HG03558 (cell line): ENCODE results near the gene TMEM108.

ENCODE experiments used
- ATAC-seq: cut with Tn5 transposase; IDR thresholded peaks from one replicate; pipeline ENCODE4 v1.9.1; 2021; ENCODE audit warnings: moderate number of reproducible peaks; ENCODE audit not compliant: unreplicated experiment; ENCODE audit errors: extremely low read depth

The TMEM108 gene

DNA sequence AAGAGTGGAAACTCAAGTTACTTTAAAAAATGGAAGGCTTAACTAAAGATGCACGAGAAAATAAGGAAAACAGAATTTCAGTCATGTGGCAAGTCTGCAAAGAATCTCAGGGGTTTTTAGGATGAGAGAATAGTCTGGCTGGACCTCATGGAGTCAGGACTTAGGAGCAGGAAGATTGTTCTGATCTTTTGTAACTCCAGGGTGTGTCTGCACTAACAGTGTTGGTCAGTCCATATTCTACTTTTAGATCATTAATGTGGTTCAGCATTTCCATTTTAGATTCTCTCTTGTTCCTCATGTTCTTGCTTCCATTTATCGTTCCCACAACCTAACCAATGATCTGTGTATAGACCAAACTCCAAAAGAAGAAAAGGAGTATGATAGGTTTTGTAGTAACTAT lies 15.3 kb downstream of the TMEM108 start:
- no peak for ATAC-seq

DNA sequence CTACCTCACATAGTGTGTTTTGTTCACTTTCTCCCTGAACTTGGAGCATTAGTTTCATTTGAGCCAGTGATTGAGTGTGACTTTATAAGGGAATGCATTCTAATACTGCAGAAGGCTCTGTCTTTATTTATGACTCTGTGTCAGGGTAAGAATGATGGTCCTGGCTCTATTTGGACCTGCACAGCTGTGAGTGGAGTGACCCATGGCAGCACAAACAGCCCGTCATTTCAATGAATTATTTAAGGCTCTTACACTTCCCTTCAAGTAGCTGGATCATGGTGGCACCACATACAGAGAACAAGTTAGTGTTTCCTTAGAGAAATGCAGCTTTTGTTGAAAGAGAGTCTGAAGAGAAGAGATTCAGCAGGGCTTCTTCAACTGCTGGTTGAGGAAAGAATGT lies 16.4 kb downstream of the TMEM108 start:
- no peak for ATAC-seq

DNA sequence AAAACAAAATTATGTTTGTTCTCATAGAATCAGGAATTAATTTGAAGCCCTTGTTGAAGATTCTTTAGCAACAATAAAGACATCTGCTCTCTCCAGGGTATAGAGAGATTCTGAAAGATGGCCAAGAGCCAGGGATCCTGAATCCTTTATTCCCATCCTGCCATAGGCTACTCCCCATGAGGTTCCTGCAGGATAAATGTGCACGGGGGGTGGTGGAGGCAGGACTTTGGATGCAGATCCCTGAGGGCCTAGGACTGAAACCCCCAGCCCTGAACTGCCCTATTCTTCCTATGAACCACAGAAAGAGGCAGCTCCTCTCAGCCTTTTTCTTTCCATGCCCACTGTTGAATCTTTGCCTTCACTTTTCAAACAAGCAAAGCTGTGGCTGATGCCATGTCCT lies 17.1 kb downstream of the TMEM108 start:
- no peak for ATAC-seq

DNA sequence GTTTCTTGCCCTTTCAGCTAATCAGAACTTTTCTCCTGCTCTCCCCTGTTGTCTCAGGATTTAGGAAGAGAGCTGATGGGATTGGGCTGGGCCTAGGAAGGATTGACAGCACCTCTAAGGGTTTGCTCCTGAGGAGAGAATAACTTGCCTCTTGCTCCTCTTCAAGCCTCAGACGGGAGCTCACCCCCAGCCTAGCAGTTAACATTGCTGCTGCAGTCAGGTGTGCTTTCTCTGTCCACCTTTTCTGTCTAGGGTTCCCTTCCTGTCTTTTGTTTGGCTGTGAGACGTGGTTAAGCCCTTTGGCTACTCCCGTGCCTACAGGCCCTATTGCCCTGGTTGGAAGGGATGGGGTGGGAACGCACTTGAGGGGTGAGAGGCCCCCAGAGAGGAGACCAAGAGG lies 20.1 kb downstream of the TMEM108 start:
- no peak for ATAC-seq

DNA sequence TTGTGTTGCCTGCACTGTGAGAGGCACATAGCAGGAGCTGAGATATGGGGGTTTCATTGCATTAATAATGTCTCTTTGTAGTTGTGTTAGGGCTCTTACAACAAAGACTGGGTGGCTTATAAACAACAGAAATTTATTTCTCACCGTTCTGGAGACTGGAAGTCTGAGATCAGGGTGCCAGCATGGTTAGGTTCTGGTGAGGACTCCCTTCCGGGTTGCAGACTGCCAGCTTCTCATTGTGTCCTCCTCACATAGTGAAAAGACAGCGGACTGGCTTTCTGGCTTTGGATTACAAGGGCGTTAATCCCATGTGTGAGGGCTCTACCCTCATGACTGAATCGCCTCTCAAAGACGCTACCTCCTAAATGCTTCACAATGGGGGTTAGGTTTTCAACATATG lies 20.6 kb downstream of the TMEM108 start:
- no peak for ATAC-seq

DNA sequence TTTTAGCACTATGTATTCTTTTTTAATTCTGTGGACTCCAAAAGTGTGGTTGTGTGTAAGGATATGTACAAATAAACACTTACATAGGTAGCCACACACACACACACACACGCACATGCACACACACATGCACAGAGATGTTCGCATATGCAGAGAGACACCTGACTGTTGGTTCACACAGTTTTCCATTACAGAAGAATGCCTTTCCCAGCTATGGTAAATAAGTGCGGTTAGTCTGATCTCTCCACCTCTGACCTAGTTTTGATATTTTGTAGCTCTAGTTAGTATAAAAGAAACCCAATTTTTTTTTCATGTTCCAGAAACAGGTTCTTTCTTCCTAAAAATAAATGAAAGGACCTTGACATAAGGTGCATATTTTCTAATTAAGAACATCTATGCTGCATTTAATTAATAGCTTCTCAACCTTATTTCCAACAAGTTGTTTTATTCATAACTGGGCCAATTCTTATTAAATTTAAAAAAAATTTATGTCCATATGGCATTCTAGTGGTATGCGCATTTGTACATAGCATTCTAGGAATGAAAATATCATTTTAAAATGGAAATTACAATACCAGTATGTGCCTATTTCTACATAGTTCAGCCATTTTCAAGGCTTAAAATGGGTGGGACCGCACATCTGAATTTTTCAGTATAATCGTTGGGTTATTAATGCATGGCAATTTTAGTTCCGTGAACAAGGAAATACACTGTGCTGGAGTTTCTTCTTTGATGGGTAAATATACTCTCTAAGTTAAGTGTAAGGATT lies 27.2 kb downstream of the TMEM108 start:
- no peak for ATAC-seq

DNA sequence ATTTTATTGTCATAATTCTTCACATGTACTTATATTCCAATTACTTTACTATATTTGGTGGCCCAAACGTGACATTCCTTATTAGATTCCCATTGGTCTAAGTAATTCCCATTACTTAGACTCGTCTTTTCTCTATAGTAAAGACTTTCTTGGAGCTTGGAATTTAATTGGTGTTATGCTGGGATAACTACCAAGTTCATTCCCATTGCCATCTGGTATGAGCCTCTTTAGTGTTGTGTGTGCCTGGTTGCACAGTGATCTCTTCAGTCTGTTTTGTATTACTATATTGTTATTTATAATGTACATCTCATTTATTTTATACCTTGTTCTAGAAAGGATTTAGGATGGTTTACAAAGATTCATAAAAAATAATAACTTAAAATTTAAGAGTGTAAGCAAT lies 27.8 kb downstream of the TMEM108 start:
- ATAC-seq = no peak

DNA sequence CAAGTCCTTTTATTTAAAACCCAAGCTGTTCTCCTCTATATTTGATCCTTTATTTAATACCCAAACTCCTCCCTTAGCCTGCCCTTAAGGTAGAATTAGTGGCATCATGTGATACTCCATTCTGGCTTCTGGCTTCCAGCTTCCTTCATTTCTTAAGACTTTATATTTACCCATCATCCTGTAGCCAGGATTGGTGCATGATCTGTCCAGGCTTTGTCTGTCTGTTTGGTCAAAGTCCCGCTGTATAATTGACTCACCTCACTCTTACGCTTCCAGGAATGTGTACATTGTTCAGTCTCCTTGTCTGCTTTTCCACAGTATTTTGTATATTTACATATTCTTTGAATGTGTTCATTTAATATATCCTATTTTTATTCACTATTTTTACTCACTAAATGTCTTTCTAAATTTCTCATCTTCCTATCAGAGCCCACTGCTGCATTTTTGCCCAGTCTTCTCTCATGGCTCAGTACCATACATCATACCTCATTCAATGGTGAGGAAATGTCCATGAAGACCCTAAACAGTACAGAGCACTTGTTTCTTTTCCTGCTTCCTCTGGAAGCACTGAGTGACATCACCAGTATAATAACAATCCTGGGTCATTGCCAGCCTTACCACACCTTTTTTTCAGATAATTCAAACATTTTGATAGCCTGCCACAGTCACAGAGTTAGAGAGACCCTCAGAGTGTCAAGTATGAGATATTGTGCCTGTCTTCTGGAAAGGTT lies 31.5 kb downstream of the TMEM108 start:
- ATAC-seq = no peak

DNA sequence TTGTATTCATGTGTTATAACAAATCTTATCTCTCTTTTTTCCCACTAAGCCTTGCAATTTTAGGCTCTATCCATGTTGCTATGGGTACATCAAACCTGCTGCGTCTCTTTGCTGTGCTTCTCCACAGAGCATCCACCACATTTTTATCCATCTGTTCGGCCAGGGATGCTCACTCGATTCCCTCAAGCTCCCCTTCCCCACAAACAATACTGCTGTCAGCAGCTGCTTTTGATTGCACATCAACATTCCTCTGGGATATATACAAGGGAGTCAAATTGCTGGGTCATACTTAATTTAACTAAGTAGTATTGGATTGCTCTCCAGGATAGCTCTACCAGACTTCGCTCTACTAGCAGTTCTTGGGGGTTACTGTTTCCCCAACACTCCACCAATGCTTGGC lies 36.8 kb downstream of the TMEM108 start:
- no peak for ATAC-seq

DNA sequence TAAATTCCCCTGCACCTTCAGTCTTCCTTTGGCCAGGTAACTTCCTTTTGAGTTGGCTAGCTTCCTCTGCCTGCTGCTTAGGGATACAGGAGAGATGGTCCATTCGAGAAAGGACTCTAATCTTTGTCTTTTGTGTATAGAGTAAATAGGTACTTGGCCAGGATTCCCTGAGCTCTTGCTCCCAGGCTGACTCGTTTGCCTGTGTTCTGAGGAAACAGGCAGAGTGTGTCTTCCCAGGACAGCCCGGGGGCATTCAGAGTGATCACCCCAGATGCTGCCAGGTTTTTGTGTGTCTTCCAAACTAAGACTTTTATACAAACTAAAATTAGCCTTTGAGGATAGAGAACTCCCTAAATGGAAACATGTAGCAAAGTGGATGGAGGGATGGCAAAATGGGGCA lies 39.5 kb downstream of the TMEM108 start:
- no peak for ATAC-seq

DNA sequence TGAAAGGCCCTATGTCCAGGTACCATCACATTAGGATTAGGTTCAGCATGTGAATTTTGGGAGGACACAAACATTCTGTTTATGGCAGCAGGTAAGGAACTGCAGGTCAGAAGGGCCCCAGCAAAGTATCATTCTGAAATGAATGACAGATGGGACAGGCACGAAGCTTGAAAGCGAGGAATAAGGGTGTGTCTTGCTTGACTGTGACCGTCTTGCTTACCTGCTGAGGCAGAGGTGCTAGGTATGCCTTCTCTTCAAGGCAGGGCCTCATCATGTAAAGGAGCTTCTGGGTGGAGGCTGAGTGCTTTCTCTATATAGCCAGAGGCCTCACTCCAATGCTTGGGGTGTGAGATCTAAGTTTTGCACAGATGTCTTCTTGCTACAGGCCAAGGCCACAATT lies 41.4 kb downstream of the TMEM108 start:
- ATAC-seq = no peak

DNA sequence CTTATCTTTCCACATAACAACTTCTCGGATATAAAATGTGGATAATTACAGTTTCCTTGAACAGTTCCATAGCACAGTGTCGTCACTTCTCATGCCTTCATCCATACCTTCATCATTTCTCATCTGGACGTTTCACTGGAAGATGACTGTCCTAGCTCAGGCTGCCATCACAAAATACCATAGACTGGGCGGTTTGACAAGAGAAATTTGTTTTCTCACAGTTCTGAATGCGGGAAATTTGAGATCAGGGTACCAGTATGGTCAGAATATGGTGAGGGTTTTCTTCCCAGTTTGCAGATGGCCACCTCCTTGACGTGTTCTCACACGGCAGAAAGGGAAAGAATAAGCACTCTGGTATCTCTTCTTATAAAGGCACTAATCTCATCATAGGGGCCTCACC lies 42.8 kb downstream of the TMEM108 start:
- ATAC-seq = no peak

DNA sequence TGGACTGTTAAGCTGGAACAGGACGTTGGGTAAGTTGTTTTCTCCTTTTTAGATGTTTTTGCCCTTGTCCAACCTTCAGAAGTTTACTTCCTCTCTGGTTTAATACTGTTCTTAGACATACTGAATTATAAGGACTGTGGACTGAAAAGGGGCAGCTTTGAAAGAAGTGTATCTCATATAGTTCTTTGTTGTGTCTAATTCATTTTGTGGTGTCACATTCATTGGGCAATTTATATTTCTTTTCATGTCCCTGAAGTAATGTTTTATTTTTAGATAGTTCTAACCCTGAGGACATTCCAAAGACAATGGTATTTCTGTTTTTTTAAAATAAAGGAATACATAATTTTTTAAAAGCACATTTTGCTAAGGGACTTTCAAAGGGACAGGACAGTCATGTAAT lies 45.2 kb downstream of the TMEM108 start:
- ATAC-seq = no peak

DNA sequence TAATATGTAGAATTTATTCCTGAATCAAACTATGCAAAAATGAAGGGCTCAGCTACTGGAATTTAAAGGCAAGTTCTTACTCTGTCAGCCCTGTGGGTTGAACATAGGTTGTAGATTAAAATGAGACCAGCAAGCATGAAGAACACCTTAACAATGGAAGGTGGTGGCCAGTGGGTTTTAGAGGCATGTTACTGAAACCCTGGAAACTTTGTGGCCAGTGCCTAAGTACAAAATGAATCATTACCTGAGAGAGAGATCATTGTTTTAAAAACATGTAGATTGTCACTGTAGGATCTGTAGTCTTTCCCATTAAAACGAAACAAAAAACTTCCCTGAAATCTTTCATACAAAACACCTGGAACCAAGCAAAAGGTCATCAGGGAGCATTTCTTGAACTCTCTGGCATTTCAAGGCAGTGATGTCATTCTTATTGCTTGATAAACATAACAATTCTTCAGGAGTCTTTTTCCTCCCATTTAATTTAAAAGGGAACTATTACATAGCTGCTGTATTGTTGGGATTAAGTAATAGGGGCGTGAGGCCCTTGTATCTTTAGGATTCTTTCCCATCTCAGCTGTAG lies 51.8 kb downstream of the TMEM108 start:
- no peak for ATAC-seq

DNA sequence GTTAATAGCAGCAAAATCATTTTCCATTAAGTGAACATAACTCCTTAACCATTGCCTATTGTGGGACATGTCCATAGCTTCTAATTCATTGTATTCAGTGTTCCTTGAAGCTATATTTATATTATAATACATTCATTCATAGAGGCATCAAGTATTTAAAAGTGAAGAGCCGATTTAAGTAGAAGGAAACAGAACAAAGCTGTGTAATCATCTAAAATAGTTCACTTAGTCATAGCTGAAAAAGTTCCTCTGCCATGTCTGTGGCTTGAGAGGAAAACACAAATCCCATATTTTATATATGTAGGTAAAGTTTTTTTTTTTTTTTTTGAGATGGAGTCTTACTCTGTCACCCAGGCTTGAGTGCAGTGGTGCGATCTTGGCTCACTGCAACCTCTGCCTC lies 54.5 kb downstream of the TMEM108 start:
- no peak for ATAC-seq

DNA sequence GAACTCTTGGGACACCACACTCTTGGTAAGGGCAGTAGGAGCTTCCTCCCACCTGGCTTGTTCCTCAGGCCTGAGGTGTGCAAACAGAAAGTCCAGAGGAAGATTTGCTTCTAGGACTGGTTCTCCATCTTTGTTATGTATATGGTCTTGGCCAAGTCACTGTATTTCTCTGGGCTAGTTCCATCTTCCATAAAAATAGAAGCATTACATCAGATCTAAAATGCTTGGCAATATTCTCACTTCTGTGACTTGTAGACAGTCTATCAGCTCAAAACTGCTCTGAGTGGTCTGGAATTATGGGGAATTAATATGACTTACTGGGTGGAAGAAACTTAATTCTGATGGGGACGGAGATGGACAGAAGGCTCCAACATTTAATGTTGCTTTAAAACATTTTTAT lies 55.2 kb downstream of the TMEM108 start:
- ATAC-seq = no peak

DNA sequence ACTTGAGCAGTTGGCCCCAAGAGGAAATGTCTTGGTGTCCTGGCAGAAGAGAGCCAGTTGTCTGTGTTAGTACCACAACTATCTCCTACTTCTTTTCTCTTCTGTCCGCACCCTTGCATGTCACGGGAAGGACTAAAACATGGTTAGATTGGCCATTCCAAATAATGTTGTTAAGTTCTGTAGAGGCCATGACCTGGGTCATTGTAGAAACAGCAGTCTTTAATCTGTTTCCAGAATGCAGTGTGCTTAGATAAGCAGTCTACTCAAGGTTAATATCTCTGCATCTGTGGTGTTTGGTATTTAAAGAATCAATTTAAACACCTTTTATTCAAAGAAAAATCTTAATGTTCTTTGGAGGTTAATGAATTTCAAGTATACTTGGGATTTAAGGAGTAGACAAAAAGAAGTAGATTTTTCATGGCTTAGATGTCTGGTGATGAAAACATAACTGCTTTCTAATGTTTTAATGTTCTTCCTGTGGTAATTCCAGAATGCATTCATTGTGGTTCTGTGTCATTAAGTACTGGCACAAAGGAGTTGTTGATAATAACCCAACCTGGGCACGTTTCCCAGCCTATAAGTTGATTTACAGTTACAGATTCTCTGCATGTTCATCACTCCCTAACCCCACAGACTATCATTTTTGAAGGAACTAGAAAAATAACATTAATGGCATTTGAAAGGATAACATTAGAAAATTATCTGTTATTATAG lies 58.9 kb downstream of the TMEM108 start:
- no peak for ATAC-seq

DNA sequence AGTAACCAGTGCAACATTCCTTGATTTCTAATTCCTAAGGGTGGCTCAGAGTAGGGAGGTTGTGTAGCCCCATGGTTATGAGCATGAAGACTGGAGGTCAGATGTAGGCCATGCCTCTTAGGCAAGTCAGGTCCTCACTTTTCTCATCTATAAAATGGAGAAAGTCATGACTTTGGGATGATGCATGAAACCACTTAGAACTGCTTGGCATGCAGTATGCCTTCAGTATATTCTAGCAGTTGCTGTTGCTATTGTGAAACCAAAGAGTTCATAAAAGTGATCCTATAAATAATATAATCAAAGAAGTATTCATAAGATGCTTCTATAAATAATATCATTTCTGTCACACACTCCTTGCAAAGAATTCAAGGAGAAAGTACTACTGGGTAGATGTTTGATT lies 65.5 kb downstream of the TMEM108 start:
- ATAC-seq = no peak

DNA sequence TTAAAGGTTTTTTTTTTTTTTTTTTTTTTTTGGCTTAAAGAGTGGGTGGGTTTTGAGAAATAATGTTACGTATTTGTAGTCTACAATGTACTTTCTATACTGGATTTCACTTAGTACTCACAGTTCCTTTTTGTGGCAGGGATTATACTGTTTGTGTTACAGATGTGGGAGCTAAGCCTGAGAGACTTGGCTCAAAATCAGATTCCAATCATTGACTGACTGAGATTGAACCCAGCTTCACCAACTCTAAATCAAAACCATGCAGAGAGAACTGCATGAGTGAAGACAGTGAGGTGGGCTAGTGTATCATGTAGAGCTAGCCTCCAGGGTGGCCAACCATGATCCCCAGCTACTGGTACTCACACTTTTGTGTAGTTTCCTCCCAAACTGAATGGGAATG lies 68.0 kb downstream of the TMEM108 start:
- no peak for ATAC-seq

DNA sequence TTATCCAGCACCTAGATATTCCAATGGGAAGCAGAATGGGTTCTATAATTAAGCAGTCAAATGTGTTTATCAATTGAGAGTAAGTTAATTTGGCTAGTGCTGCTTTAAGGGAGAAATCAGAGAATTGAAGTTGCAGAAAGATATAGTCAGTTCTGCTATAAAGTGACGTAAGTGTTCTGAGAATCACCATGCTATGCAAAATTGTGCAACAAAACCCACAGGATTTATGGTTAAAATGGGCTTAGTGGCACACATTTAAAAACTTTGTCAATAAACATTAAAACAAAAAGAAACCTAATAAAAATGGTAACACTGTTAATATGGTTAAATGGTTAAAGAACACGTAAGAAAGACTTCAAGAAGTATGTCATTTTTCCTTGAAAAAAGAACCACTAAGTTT lies 74.5 kb downstream of the TMEM108 start:
- no peak for ATAC-seq

DNA sequence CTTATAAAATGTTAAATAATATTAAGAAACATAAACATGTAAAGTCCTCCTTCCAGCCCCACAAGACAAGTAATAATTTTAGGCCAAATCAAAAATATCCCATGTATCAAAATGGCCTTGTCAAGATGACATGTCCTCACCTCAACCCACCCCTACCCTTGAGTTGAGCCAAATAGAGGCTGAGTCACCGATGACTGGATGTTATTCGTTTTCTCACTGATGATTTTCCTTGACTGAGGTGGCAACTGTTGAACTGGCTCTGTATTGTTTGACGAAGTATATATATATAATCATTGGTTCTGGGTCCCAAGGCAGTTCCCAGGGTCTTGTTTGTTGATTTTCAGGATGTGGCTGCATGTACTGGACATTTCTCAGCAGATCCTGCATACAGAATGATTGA lies 75.3 kb downstream of the TMEM108 start:
- ATAC-seq = no peak
